Activated T-helper 1 cell treated with anti-CD3 and anti-CD28 coated beads, Interleukin-2, amount 50 U/mL, for 16 hours (primary cell): ENCODE data around the gene PAXX.

Experiments
- DNase-seq, 2 donors: peaks; one replicate each; pipeline ENCODE4 v3.0.0-alpha.2; 2020; ENCODE audit warnings: low read depth in 1 of 2, low spot score in 1 of 2

The PAXX gene

GRCh38 chr9:136980669-136981478 lies 11.3 kb upstream of the PAXX start:
- no peak for DNase-seq

GRCh38 chr9:136981588-136982231 lies 10.5 kb upstream of the PAXX start:
- DNase-seq = no peak

GRCh38 chr9:136982232-136983051 lies 9.8 kb upstream of the PAXX start, which contains the start of gene LCNL1:
LCNL1 (plus strand) TSS chr9:136982993; CDS start chr9:136983587, 594 bp downstream.
- no peak for DNase-seq

GRCh38 chr9:136983167-136983566 lies 9.1 kb upstream of the PAXX start:
- no peak for DNase-seq

- no peak for DNase-seq
Observed at GRCh38 chr9:136983656-136984314, 8.4 kb upstream of the PAXX start.

GRCh38 chr9:136984464-136985026 lies 7.7 kb upstream of the PAXX start:
- DNase-seq = no peak

- DNase-seq = no peak
Observed at GRCh38 chr9:136985027-136985602, 7.1 kb upstream of the PAXX start.

- no peak for DNase-seq
Observed at GRCh38 chr9:136985853-136986252, 6.4 kb upstream of the PAXX start.

GRCh38 chr9:136988872-136989271 lies 3.4 kb upstream of the PAXX start:
- DNase-seq = no peak

GRCh38 chr9:136990242-136990911 lies 1.8 kb upstream of the PAXX start:
- DNase-seq = no peak

- no peak for DNase-seq
Observed at GRCh38 chr9:136992819-136993369, 672 bp downstream of the PAXX start.

- DNase-seq = no peak
Observed at GRCh38 chr9:136994180-136994887, 2.1 kb downstream of the PAXX start.

- no peak for DNase-seq
Observed at GRCh38 chr9:136994888-136995230, 2.6 kb downstream of the PAXX start.

- no peak for DNase-seq
Observed at GRCh38 chr9:136995362-136995761, 3.1 kb downstream of the PAXX start.

GRCh38 chr9:136995772-136996311 lies 3.6 kb downstream of the PAXX start:
- no peak for DNase-seq

GRCh38 chr9:136996361-136997292 lies 4.4 kb downstream of the PAXX start, which contains the start of gene CLIC3:
CLIC3 (minus strand) TSS chr9:136996568; CDS start chr9:136996543, 25 bp downstream.
- peak; percentile 30 to 32 for DNase-seq

GRCh38 chr9:136997371-136997770 lies 5.1 kb downstream of the PAXX start:
- no peak for DNase-seq

- no peak for DNase-seq
Observed at GRCh38 chr9:136997830-136998234, 5.6 kb downstream of the PAXX start.
